MCF 10A (cell line): ENCODE measurements around the gene TRERF1. TPM values are rescaled to one million over a fixed set of nuclear protein-coding genes. Genes with fewer than 3 reads are reported as not detected.

Experiments
- BruUV-seq: library from RNA; stranded (reverse); fragments of 400-500 nt; replicated peaks from 2 replicates; lab custom pipeline; 2021; lab: Mats Ljungman, UMichigan
- CTCF ChIA-PET: fragments of 300-600 bp; sonication (Branson Sonifier 250); formaldehyde crosslinking; extraction: SDS; loops from one replicate; lab custom pipeline; 2021; ENCODE audit warnings: antibody characterized with exemption, inconsistent platforms; lab: Yijun Ruan, JAX
- POLR2A ChIA-PET: fragments of 300-600, 350-650 bp; sonication (Branson Sonifier 250); formaldehyde crosslinking; extraction: SDS; loops from one replicate; lab custom pipeline; 2020; ENCODE audit warnings: antibody characterized with exemption, inconsistent platforms; lab: Yijun Ruan, JAX
- DNase-seq: peaks from one replicate; pipeline ENCODE4 v3.0.0-alpha.2; 2018; ENCODE audit not compliant: unreplicated experiment
- H3K27ac Mint-ChIP-seq: one replicate; pipeline ENCODE4 v1.8.0; 2022; ENCODE audit warnings: mild to moderate bottlenecking, low read depth, mixed read lengths; ENCODE audit not compliant: unreplicated experiment
- H3K27me3 Mint-ChIP-seq: one replicate; pipeline ENCODE4 v1.8.0; 2022; ENCODE audit warnings: mixed read lengths; ENCODE audit not compliant: insufficient read depth, unreplicated experiment
- H3K36me3 Mint-ChIP-seq: one replicate; pipeline ENCODE4 v1.8.0; 2022; ENCODE audit warnings: mild to moderate bottlenecking, moderate library complexity, mixed read lengths; ENCODE audit not compliant: insufficient read depth, unreplicated experiment
- H3K4me1 Mint-ChIP-seq: one replicate; pipeline ENCODE4 v1.8.0; 2022; ENCODE audit warnings: mixed read lengths; ENCODE audit not compliant: insufficient read depth, unreplicated experiment
- H3K4me3 Mint-ChIP-seq: one replicate; pipeline ENCODE4 v1.8.0; 2022; ENCODE audit warnings: mild to moderate bottlenecking, moderate library complexity, mixed read lengths; ENCODE audit not compliant: unreplicated experiment
- H3K9me3 Mint-ChIP-seq: one replicate; pipeline ENCODE4 v1.8.0; 2022; ENCODE audit warnings: mixed read lengths; ENCODE audit not compliant: unreplicated experiment
- CTCF ChIP-seq: fragments of 200-600 bp; IDR thresholded peaks from one replicate; pipeline ENCODE4 v1.8.0; 2022; ENCODE audit warnings: antibody characterized with exemption, mild to moderate bottlenecking; ENCODE audit not compliant: unreplicated experiment
- intact Hi-C: fragments of 100-400 bp; cut with micrococcal nuclease; formaldehyde crosslinking; loops from 2 replicates; pipeline ENCODE4 v1.14.1; 2022
- total RNA-seq: library from RNA; stranded (reverse); gene quantifications from 2 replicates; pipeline ENCODE4 v1.2.3, GENCODE V29; 2022

The TRERF1 gene
- total RNA-seq, 1 experiment from 2014 or later: 9.4 TPM

- DNase-seq: peak; percentile 90
- TF ChIP-seq CTCF: no peak
- Mint-ChIP-seq H3K27ac (peak overlapping the region; percentile 70), H3K27me3 (no peaks in the 10 kb centered on the region), H3K36me3 (peaks cover 42% of the 10 kb centered on the region), H3K9me3 (no peaks in the 10 kb centered on the region), H3K4me3 (peak overlapping the region; percentile 52), H3K4me1 (peaks cover 34% of the 10 kb centered on the region)
- intact Hi-C loops: loop anchor here (2.0 to 5.0 kb wide), 2 partner anchors 124 to 173 kb away; partner anchors contain the start of gene TRERF1
- ChIA-PET CTCF (interaction anchor here (0.6 to 1.4 kb wide), 4 partner anchors 28 to 271 kb away, joined by 3 to 11 read pairs (median 4); no protein-coding TSS in a partner anchor), POLR2A (interaction anchor here (0.7 to 3.5 kb wide), 17 partner anchors 8 to 465 kb away, joined by 3 to 29 read pairs (median 5); partner anchors contain the start of genes C6orf132 and UBR2)
- no TSS peak for BruUV-seq
Observed at GRCh38 chr6:42279144-42279781, 172.5 kb downstream of the TRERF1 start.

- H3K9me3 Mint-ChIP-seq: no peaks in the 10 kb centered on the region
- ChIA-PET CTCF (interaction anchor here (0.7 kb wide), 1 partner anchor 269 kb away, joined by 3 read pairs; no protein-coding TSS in a partner anchor), POLR2A (interaction anchor here (1.0 to 3.5 kb wide), 6 partner anchors 15 to 136 kb away, joined by 3 to 29 read pairs (median 5); partner anchors contain the start of gene C6orf132)
- DNase-seq: no peak
- no peak overlapping the region for H3K4me3 Mint-ChIP-seq
- H3K27ac Mint-ChIP-seq: peak overlapping the region; percentile 70
- BruUV-seq: no TSS peak
- intact Hi-C loops: loop anchor here (2.0 to 5.0 kb wide), 2 partner anchors 125 to 174 kb away; partner anchors contain the start of gene TRERF1
- peaks cover 37% of the 10 kb centered on the region for H3K36me3 Mint-ChIP-seq
- H3K4me1 Mint-ChIP-seq: peaks cover 34% of the 10 kb centered on the region
- H3K27me3 Mint-ChIP-seq: no peaks in the 10 kb centered on the region
- no peak for TF ChIP-seq CTCF
Observed at GRCh38 chr6:42278131-42278853, 173.4 kb downstream of the TRERF1 start.

GRCh38 chr6:42276034-42276890, 175.5 kb downstream of the TRERF1 start:
- no peak for DNase-seq
- no peak overlapping the region for H3K27ac Mint-ChIP-seq
- intact Hi-C loops: loop anchor here (5.0 kb wide), 1 partner anchor 176 kb away; the partner anchor contains the start of gene TRERF1
- H3K4me1 Mint-ChIP-seq: peaks cover 29% of the 10 kb centered on the region
- BruUV-seq: no TSS peak
- TF ChIP-seq CTCF: no peak
- peaks cover 22% of the 10 kb centered on the region for H3K36me3 Mint-ChIP-seq
- ChIA-PET POLR2A (interaction anchor here (1.2 kb wide), 1 partner anchor 174 kb away, joined by 3 read pairs; no protein-coding TSS in a partner anchor), CTCF (interaction anchor here (0.5 to 0.6 kb wide), 2 partner anchors 34 to 120 kb away, joined by 3 read pairs; no protein-coding TSS in a partner anchor)
- no peaks in the 10 kb centered on the region for H3K9me3 Mint-ChIP-seq
- no peaks in the 10 kb centered on the region for H3K27me3 Mint-ChIP-seq
- H3K4me3 Mint-ChIP-seq: no peak overlapping the region
